ENCODE results near the gene LCLAT1.
"Not testable (repeated sequence)": the region's sequence is repeated elsewhere in the genome, so short reads cannot be mapped to it uniquely, and the experiment has no call there.

GRCh38 chr2:30614227-30614626 lies 167.2 kb downstream of the LCLAT1 start:
- not testable (repeated sequence) for TF ChIP-seq CHD1 (IDR thresholded peaks at IDR 0.05; ENCODE audit: low read depth, low read length); CTCF (conservative IDR thresholded peaks at IDR 0.05; ENCODE audit: low read depth, low read length); MXI1 (IDR thresholded peaks at IDR 0.05; ENCODE audit: borderline replicate concordance, low read depth, low read length); RFX5 (IDR thresholded peaks at IDR 0.05; ENCODE audit: low read depth, low read length)
